Mammary epithelial cell (primary cell): ENCODE results near the gene BEND7.

Experiments used
- CTCF ChIP-seq, 2 donors: IDR thresholded peaks in 1 of 2; conservative IDR thresholded peaks in 1 of 2; 2 replicates each; pipeline ENCODE4 v1.5.1; 2011 to 2012; ENCODE audit warnings: inconsistent platforms in 2 of 2, low read length in 2 of 2, mild to moderate bottlenecking in 2 of 2, control low read depth in 1 of 2, low read depth in 1 of 2; ENCODE audit not compliant: insufficient read depth in 1 of 2; ENCODE audit errors: extremely low read depth in 1 of 2
- EZH2 ChIP-seq: IDR thresholded peaks from 2 replicates; pipeline ENCODE4 v1.6.1; 2012; ENCODE audit warnings: low read length, inconsistent platforms, borderline replicate concordance

GRCh38 chr10:13470270-13470669, 58.5 kb downstream of the BEND7 start:
- TF ChIP-seq CTCF (conservative IDR thresholded peaks at IDR 0.05 in 1 of 2, IDR thresholded peaks at IDR 0.05 in 1 of 2; ENCODE audit: extremely low read depth in 1 of 2, insufficient read depth in 1 of 2, low read depth in 1 of 2, low read length in 2 of 2) (peak; percentile 8 to 14), EZH2 (no peak)
